GM23338 (cell line): Measurements from ENCODE around the gene ARL4A. TPM values are rescaled to one million over a fixed set of nuclear protein-coding genes. Genes with fewer than 3 reads are reported as not detected.

ENCODE experiments used
- ATAC-seq: fragments of 200-7000 bp; cut with Tn5 transposase; 3 replicates; pipeline ENCODE4 v1.9.1; 2020
- DNase-seq: peaks from one replicate; pipeline ENCODE4 v3.0.0-alpha.2; 2015; ENCODE audit warnings: low spot score
- H2AFZ ChIP-seq: fragments of 200-600 bp; sonication (generic); 2 replicates; pipeline ENCODE4 v1.8.0; 2016; ENCODE audit warnings: antibody characterized with exemption, mild to moderate bottlenecking, moderate library complexity
- H3F3A ChIP-seq: fragments of 200-600 bp; sonication (generic); replicated peaks from 2 replicates; pipeline ENCODE4 v1.8.0; 2017; ENCODE audit warnings: antibody characterized with exemption, mixed run types, low read depth
- H3K27ac ChIP-seq: fragments of 200-600 bp; sonication (generic); 2 replicates; pipeline ENCODE4 v1.6.1; 2016; ENCODE audit warnings: low read depth
- H3K27me3 ChIP-seq: fragments of 200-600 bp; sonication (generic); 2 replicates; pipeline ENCODE4 v1.8.0; 2016; ENCODE audit warnings: mild to moderate bottlenecking, mixed run types, moderate library complexity; ENCODE audit not compliant: insufficient read depth
- H3K36me3 ChIP-seq: fragments of 200-600 bp; sonication (generic); 2 replicates; pipeline ENCODE4 v1.8.0; 2016; ENCODE audit warnings: mild to moderate bottlenecking; ENCODE audit not compliant: insufficient read depth
- H3K4me1 ChIP-seq: fragments of 200-600 bp; sonication (generic); 2 replicates; pipeline ENCODE4 v1.8.0; 2016; ENCODE audit warnings: mild to moderate bottlenecking, moderate library complexity; ENCODE audit not compliant: insufficient read depth
- H3K4me2 ChIP-seq: fragments of 200-600 bp; sonication (generic); 2 replicates; pipeline ENCODE4 v1.7.1; 2017; ENCODE audit warnings: mixed run types
- H3K4me3 ChIP-seq: fragments of 200-600 bp; sonication (generic); 2 replicates; pipeline ENCODE4 v1.6.1; 2016; ENCODE audit warnings: mixed run types
- H3K79me2 ChIP-seq: fragments of 200-600 bp; sonication (generic); replicated peaks from 2 replicates; pipeline ENCODE4 v1.8.0; 2017; ENCODE audit warnings: mild to moderate bottlenecking; ENCODE audit not compliant: insufficient read depth
- H3K9me2 ChIP-seq: fragments of 200-600 bp; sonication (generic); 2 replicates; pipeline ENCODE4 v1.8.0; 2017; ENCODE audit not compliant: insufficient read depth
- H4K20me1 ChIP-seq: fragments of 200-600 bp; sonication (generic); replicated peaks from 2 replicates; pipeline ENCODE4 v1.8.0; 2017; ENCODE audit warnings: mild to moderate bottlenecking; ENCODE audit not compliant: insufficient read depth
- H3K27ac Mint-ChIP-seq: 2 replicates; pipeline ENCODE4 v1.8.0; 2020; ENCODE audit warnings: inconsistent platforms, mild to moderate bottlenecking, moderate library complexity, mixed read lengths
- H3K27me3 Mint-ChIP-seq: 3 replicates; pipeline ENCODE4 v1.8.0; 2022; ENCODE audit warnings: low read depth, mild to moderate bottlenecking, moderate library complexity, mixed read lengths, inconsistent platforms; ENCODE audit not compliant: insufficient read depth, poor library complexity
- H3K36me3 Mint-ChIP-seq: 3 replicates; pipeline ENCODE4 v1.8.0; 2021; ENCODE audit warnings: low read depth, mild to moderate bottlenecking, inconsistent platforms, moderate library complexity, mixed read lengths
- H3K4me1 Mint-ChIP-seq: 3 replicates; pipeline ENCODE4 v1.8.0; 2020; ENCODE audit warnings: mild to moderate bottlenecking, inconsistent platforms, mixed read lengths
- H3K4me3 Mint-ChIP-seq: 3 replicates; pipeline ENCODE4 v1.8.0; 2021; ENCODE audit warnings: moderate library complexity, mild to moderate bottlenecking, inconsistent platforms, mixed read lengths
- H3K9me3 Mint-ChIP-seq: 3 replicates; pipeline ENCODE4 v1.8.0; 2020; ENCODE audit warnings: moderate library complexity, mild to moderate bottlenecking, inconsistent platforms, mixed read lengths
- CREB1 ChIP-seq: fragments of 250-450 bp; sonication (Bioruptor Pico); IDR thresholded peaks from 2 replicates; pipeline ENCODE4 v1.5.0; 2020; ENCODE audit warnings: low read depth, mild to moderate bottlenecking, moderate library complexity
- EZH2 ChIP-seq: fragments of 200-600 bp; sonication (generic); IDR thresholded peaks from one replicate; pipeline ENCODE4 v1.8.0; 2017; ENCODE audit warnings: antibody characterized with exemption, mild to moderate bottlenecking, low read depth; ENCODE audit not compliant: unreplicated experiment
- EZH2phosphoT487 ChIP-seq: fragments of 200-600 bp; sonication (generic); IDR thresholded peaks from one replicate; pipeline ENCODE4 v1.8.1; 2018; ENCODE audit warnings: antibody characterized with exemption; ENCODE audit not compliant: unreplicated experiment
- NANOG ChIP-seq: IDR thresholded peaks from 2 replicates; pipeline ENCODE4 v1.6.1; 2016; ENCODE audit warnings: antibody characterized with exemption, borderline replicate concordance
- POLR2AphosphoS5 ChIP-seq: IDR thresholded peaks from 2 replicates; pipeline ENCODE4 v1.6.1; 2016; ENCODE audit warnings: antibody characterized with exemption, low read depth
- STAT1 ChIP-seq: IDR thresholded peaks from one replicate; pipeline ENCODE4 v1.6.1; 2016; ENCODE audit warnings: antibody characterized with exemption; ENCODE audit not compliant: unreplicated experiment
- ZNF114 ChIP-seq: fragments of 250-450 bp; sonication (Bioruptor Pico); IDR thresholded peaks from 2 replicates; pipeline ENCODE4 v1.5.0; 2020; ENCODE audit warnings: mild to moderate bottlenecking, moderate library complexity
- polyA plus RNA-seq: library from polyadenylated mRNA; unstranded; fragments of >200 nt; fragmentation: Nextera tagmentation; extraction: Ambion mirVana; gene quantifications from 2 replicates; pipeline ENCODE4 v1.2.1, GENCODE V29; 2016
- total RNA-seq: library from RNA; depleted of rRNA; stranded (reverse); fragments of >200 nt; shearing (Covaris generic); gene quantifications from 2 replicates; pipeline ENCODE4 v1.2.3, GENCODE V29; 2014
- TF ChIP-seq, protein P1 (sequence below): fragments of 250-450 bp; sonication (Bioruptor Pico); IDR thresholded peaks from 2 replicates; pipeline ENCODE4 v1.5.0; 2020; ENCODE audit warnings: mild to moderate bottlenecking, moderate library complexity
- TF ChIP-seq, protein P2 (sequence below), 2 experiments: fragments of 200-600 bp in 1 of 2; sonication (generic) in 1 of 2; conservative IDR thresholded peaks; 2 replicates each; pipeline versions ENCODE4 v1.5.1 to v1.6.1; 2016 to 2017; ENCODE audit warnings: antibody characterized with exemption in 2 of 2, low read depth in 2 of 2, mild to moderate bottlenecking in 2 of 2, moderate library complexity in 1 of 2

Gene ARL4A
- total and polyA plus RNA-seq, 2 experiments from 2014 or later = 48.9 to 82.5 TPM

DNA sequence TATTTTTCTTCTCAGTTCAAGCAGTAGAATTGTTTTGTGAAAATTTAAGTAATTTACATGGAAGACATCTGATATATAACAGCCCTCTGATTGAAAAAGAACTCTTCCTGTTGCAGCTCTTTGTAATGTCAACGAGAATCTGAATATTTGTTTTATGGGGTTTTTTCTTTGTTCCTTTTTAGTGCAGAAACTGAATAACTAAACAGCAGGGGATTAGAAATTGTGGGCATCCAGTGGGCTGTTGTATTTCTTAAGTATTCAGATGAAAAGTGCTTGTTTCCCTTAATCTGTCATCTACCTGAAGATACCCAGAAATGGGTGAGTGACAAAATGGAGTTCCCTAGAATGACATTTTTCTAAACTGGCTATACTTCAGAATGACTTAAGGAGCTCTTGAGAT lies 7.4 kb downstream of the ARL4A start (continued):
- TF ChIP-seq, protein P1, sequence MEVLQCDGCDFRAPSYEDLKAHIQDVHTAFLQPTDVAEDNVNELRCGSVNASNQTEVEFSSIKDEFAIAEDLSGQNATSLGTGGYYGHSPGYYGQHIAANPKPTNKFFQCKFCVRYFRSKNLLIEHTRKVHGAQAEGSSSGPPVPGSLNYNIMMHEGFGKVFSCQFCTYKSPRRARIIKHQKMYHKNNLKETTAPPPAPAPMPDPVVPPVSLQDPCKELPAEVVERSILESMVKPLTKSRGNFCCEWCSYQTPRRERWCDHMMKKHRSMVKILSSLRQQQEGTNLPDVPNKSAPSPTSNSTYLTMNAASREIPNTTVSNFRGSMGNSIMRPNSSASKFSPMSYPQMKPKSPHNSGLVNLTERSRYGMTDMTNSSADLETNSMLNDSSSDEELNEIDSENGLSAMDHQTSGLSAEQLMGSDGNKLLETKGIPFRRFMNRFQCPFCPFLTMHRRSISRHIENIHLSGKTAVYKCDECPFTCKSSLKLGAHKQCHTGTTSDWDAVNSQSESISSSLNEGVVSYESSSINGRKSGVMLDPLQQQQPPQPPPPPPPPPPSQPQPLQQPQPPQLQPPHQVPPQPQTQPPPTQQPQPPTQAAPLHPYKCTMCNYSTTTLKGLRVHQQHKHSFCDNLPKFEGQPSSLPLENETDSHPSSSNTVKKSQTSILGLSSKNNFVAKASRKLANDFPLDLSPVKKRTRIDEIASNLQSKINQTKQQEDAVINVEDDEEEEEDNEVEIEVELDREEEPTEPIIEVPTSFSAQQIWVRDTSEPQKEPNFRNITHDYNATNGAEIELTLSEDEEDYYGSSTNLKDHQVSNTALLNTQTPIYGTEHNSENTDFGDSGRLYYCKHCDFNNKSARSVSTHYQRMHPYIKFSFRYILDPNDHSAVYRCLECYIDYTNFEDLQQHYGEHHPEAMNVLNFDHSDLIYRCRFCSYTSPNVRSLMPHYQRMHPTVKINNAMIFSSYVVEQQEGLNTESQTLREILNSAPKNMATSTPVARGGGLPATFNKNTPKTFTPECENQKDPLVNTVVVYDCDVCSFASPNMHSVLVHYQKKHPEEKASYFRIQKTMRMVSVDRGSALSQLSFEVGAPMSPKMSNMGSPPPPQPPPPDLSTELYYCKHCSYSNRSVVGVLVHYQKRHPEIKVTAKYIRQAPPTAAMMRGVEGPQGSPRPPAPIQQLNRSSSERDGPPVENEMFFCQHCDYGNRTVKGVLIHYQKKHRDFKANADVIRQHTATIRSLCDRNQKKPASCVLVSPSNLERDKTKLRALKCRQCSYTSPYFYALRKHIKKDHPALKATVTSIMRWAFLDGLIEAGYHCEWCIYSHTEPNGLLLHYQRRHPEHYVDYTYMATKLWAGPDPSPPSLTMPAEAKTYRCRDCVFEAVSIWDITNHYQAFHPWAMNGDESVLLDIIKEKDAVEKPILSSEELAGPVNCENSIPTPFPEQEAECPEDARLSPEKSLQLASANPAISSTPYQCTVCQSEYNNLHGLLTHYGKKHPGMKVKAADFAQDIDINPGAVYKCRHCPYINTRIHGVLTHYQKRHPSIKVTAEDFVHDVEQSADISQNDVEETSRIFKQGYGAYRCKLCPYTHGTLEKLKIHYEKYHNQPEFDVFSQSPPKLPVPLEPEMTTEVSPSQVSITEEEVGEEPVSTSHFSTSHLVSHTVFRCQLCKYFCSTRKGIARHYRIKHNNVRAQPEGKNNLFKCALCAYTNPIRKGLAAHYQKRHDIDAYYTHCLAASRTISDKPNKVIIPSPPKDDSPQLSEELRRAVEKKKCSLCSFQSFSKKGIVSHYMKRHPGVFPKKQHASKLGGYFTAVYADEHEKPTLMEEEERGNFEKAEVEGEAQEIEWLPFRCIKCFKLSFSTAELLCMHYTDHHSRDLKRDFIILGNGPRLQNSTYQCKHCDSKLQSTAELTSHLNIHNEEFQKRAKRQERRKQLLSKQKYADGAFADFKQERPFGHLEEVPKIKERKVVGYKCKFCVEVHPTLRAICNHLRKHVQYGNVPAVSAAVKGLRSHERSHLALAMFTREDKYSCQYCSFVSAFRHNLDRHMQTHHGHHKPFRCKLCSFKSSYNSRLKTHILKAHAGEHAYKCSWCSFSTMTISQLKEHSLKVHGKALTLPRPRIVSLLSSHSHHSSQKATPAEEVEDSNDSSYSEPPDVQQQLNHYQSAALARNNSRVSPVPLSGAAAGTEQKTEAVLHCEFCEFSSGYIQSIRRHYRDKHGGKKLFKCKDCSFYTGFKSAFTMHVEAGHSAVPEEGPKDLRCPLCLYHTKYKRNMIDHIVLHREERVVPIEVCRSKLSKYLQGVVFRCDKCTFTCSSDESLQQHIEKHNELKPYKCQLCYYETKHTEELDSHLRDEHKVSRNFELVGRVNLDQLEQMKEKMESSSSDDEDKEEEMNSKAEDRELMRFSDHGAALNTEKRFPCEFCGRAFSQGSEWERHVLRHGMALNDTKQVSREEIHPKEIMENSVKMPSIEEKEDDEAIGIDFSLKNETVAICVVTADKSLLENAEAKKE (CRISPR knock-in tag) = no peak
- TF ChIP-seq ZNF114 (CRISPR knock-in tag) (no peak), POLR2AphosphoS5 (no peak), EZH2 (no peak), NANOG (no peak)

DNA sequence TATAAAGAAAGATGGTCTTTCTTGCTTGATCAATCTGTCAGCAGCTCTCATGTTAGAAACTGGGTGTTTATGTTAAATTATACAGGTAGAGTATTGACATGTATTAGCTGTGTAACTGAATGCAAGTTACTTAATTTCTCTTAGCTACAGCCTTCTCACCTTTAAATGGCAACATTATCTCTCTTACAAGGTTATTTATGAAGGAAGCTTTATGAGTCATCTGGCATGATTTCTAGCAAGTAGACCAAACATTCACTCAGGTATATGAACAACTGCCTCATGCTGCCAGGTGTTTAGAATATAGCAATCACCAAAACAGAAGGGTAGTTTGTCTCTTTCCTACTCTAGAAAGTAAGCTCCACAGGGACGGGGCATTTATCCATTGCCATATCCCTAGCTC lies 8.5 kb downstream of the ARL4A start:
- peaks cover 8% of the 10 kb centered on the region for H3K4me1 Mint-ChIP-seq
- peaks cover 17% of the 10 kb centered on the region; the same call in 2 of the 3 replicates for H3K36me3 Mint-ChIP-seq
- Histone ChIP-seq H3K79me2 (peaks cover 35% of the 10 kb centered on the region), H3F3A (no peaks in the 10 kb centered on the region), H3K4me3 (no peak overlapping the region), H3K27me3 (no peaks in the 10 kb centered on the region), H3K27ac (no peak overlapping the region), H3K36me3 (no peaks in the 10 kb centered on the region), H3K4me2 (no peak overlapping the region), H2AFZ (no peak overlapping the region), H4K20me1 (no peaks in the 10 kb centered on the region), H3K9me2 (no peaks in the 10 kb centered on the region), H3K4me1 (peaks cover 7% of the 10 kb centered on the region)
- no peak overlapping the region for H3K4me3 Mint-ChIP-seq
- DNase-seq = no peak
- no peak for ATAC-seq
- H3K27ac Mint-ChIP-seq = no peak overlapping the region
- TF ChIP-seq STAT1 (no peak), CREB1 (no peak), EZH2phosphoT487 (no peak), EZH2 (no peak), NANOG (no peak)
- TF ChIP-seq, protein P2, sequence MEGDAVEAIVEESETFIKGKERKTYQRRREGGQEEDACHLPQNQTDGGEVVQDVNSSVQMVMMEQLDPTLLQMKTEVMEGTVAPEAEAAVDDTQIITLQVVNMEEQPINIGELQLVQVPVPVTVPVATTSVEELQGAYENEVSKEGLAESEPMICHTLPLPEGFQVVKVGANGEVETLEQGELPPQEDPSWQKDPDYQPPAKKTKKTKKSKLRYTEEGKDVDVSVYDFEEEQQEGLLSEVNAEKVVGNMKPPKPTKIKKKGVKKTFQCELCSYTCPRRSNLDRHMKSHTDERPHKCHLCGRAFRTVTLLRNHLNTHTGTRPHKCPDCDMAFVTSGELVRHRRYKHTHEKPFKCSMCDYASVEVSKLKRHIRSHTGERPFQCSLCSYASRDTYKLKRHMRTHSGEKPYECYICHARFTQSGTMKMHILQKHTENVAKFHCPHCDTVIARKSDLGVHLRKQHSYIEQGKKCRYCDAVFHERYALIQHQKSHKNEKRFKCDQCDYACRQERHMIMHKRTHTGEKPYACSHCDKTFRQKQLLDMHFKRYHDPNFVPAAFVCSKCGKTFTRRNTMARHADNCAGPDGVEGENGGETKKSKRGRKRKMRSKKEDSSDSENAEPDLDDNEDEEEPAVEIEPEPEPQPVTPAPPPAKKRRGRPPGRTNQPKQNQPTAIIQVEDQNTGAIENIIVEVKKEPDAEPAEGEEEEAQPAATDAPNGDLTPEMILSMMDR (conservative IDR thresholded peaks at IDR 0.05; ENCODE audit: low read depth in 2 of 2) = no peak
- no peaks in the 10 kb centered on the region for H3K27me3 Mint-ChIP-seq
- H3K9me3 Mint-ChIP-seq = peaks cover 3% of the 10 kb centered on the region; the same call in 1 of the 3 replicates
